ACC112 (cell line): ENCODE measurements around the gene C7orf57.

Experiments
- H2AFZ ChIP-seq: fragments of 200-600 bp; sonication (generic); one replicate; pipeline ENCODE4 v1.6.0; 2017; ENCODE audit warnings: antibody characterized with exemption, low read length; ENCODE audit not compliant: unreplicated experiment
- H3K27ac ChIP-seq: fragments of 200-600 bp; sonication (generic); 2 replicates; pipeline ENCODE4 v1.5.1; 2014; ENCODE audit warnings: low read depth, mild to moderate bottlenecking, antibody characterized with exemption, low read length, moderate library complexity
- H3K27me3 ChIP-seq: fragments of 200-600 bp; sonication (generic); 2 replicates; pipeline ENCODE4 v1.6.1; 2014; ENCODE audit warnings: mild to moderate bottlenecking, antibody characterized with exemption, low read length, moderate library complexity, mixed read lengths; ENCODE audit not compliant: insufficient read depth
- H3K36me3 ChIP-seq: fragments of 200-600 bp; sonication (generic); 2 replicates; pipeline ENCODE4 v1.6.1; 2016; ENCODE audit warnings: mild to moderate bottlenecking, antibody characterized with exemption, low read length, moderate library complexity, mixed read lengths; ENCODE audit not compliant: insufficient read depth
- H3K4me1 ChIP-seq: fragments of 200-600 bp; sonication (generic); one replicate; pipeline ENCODE4 v1.6.1; 2016; ENCODE audit warnings: low read length, mixed read lengths; ENCODE audit not compliant: insufficient read depth, unreplicated experiment, control insufficient read depth
- H3K4me3 ChIP-seq: fragments of 200-600 bp; sonication (generic); 2 replicates; pipeline ENCODE4 v1.5.1; 2014; ENCODE audit warnings: mild to moderate bottlenecking, low read depth, low read length
- H3K79me2 ChIP-seq: fragments of 200-600 bp; sonication (generic); one replicate; pipeline ENCODE4 v1.6.0; 2016; ENCODE audit warnings: low read length; ENCODE audit not compliant: control insufficient read depth, unreplicated experiment, insufficient read depth

The C7orf57 gene

GRCh38 chr7:48083114-48083830, 47.9 kb downstream of the C7orf57 start:
- Histone ChIP-seq H3K4me1 (peaks cover 51% of the 10 kb centered on the region), H2AFZ (no peak overlapping the region), H3K27ac (peak overlapping the region; percentile 98), H3K27me3 (no peaks in the 10 kb centered on the region), H3K79me2 (no peaks in the 10 kb centered on the region), H3K36me3 (no peaks in the 10 kb centered on the region), H3K4me3 (0 out of 2 replicates have a peak overlapping the region, but pooled peaks have one; percentile 21)

GRCh38 chr7:48084727-48085432, 49.5 kb downstream of the C7orf57 start:
- Histone ChIP-seq H3K27ac (peak overlapping the region; percentile 98), H3K4me3 (peak overlapping the region; percentile 14; the same call in 1 of the 2 replicates), H3K36me3 (peaks cover 1% of the 10 kb centered on the region; the same call in 1 of the 2 replicates), H3K79me2 (peaks cover 7% of the 10 kb centered on the region), H3K4me1 (peaks cover 54% of the 10 kb centered on the region), H2AFZ (no peak overlapping the region), H3K27me3 (no peaks in the 10 kb centered on the region)

GRCh38 chr7:48085433-48085791, 50.1 kb downstream of the C7orf57 start:
- no peak overlapping the region for H2AFZ ChIP-seq
- peaks cover 7% of the 10 kb centered on the region; the same call in 1 of the 2 replicates for H3K36me3 ChIP-seq
- no peaks in the 10 kb centered on the region for H3K27me3 ChIP-seq
- H3K4me3 ChIP-seq = peak overlapping the region; percentile 11; the same call in 1 of the 2 replicates
- H3K4me1 ChIP-seq = peaks cover 60% of the 10 kb centered on the region
- H3K79me2 ChIP-seq = peaks cover 13% of the 10 kb centered on the region
- H3K27ac ChIP-seq = peak overlapping the region; percentile 98

GRCh38 chr7:48085942-48086341, 50.6 kb downstream of the C7orf57 start:
- H3K36me3 ChIP-seq = peaks cover 12% of the 10 kb centered on the region
- H3K79me2 ChIP-seq = peaks cover 17% of the 10 kb centered on the region
- H3K27me3 ChIP-seq = no peaks in the 10 kb centered on the region
- no peak overlapping the region for H3K4me3 ChIP-seq
- H3K27ac ChIP-seq = peak overlapping the region; percentile 98
- peaks cover 61% of the 10 kb centered on the region for H3K4me1 ChIP-seq
- H2AFZ ChIP-seq = no peak overlapping the region

GRCh38 chr7:48087349-48087748, 52.0 kb downstream of the C7orf57 start:
- Histone ChIP-seq H3K27ac (peak overlapping the region; percentile 98), H3K79me2 (peaks cover 21% of the 10 kb centered on the region), H2AFZ (no peak overlapping the region), H3K4me3 (peak overlapping the region; percentile 48), H3K4me1 (peaks cover 73% of the 10 kb centered on the region), H3K36me3 (peaks cover 19% of the 10 kb centered on the region), H3K27me3 (no peaks in the 10 kb centered on the region)

GRCh38 chr7:48088559-48089045, 53.3 kb downstream of the C7orf57 start:
- H3K36me3 ChIP-seq = peaks cover 26% of the 10 kb centered on the region
- H2AFZ ChIP-seq = no peak overlapping the region
- no peaks in the 10 kb centered on the region for H3K27me3 ChIP-seq
- peaks cover 21% of the 10 kb centered on the region for H3K79me2 ChIP-seq
- peak overlapping the region; percentile 98 for H3K27ac ChIP-seq
- H3K4me3 ChIP-seq = peak overlapping the region; percentile 90
- H3K4me1 ChIP-seq = peaks cover 61% of the 10 kb centered on the region

- peaks cover 61% of the 10 kb centered on the region for H3K4me1 ChIP-seq
- peaks cover 26% of the 10 kb centered on the region for H3K36me3 ChIP-seq
- H3K4me3 ChIP-seq = peak within 1 kb of the TSS; percentile 90
- no peaks in the 10 kb centered on the region for H3K27me3 ChIP-seq
- H2AFZ ChIP-seq = no peak within 1 kb of the TSS
- peak within 1 kb of the TSS; percentile 98 for H3K27ac ChIP-seq
- peaks cover 21% of the 10 kb centered on the region for H3K79me2 ChIP-seq
Observed at GRCh38 chr7:48089046-48090003, 54.0 kb downstream of the C7orf57 start, which contains the start of gene UPP1. Gene UPP1, plus strand, starts transcription at chr7:48089265. Its CDS starts 5,519 bp downstream, at chr7:48094784.

GRCh38 chr7:48090095-48090805, 54.9 kb downstream of the C7orf57 start:
- peak overlapping the region; percentile 98; the same call in 1 of the 2 replicates for H3K27ac ChIP-seq
- H3K27me3 ChIP-seq = no peaks in the 10 kb centered on the region
- H3K79me2 ChIP-seq = peaks cover 24% of the 10 kb centered on the region
- H2AFZ ChIP-seq = no peak overlapping the region
- H3K4me3 ChIP-seq = peak overlapping the region; percentile 90
- peaks cover 63% of the 10 kb centered on the region for H3K4me1 ChIP-seq
- H3K36me3 ChIP-seq = peaks cover 26% of the 10 kb centered on the region

GRCh38 chr7:48091506-48092433, 56.4 kb downstream of the C7orf57 start:
- H3K4me3 ChIP-seq = peak overlapping the region; percentile 90
- H2AFZ ChIP-seq = no peak overlapping the region
- no peaks in the 10 kb centered on the region for H3K27me3 ChIP-seq
- H3K36me3 ChIP-seq = peaks cover 26% of the 10 kb centered on the region
- peak overlapping the region; percentile 25; the same call in 1 of the 2 replicates for H3K27ac ChIP-seq
- peaks cover 63% of the 10 kb centered on the region for H3K4me1 ChIP-seq
- peaks cover 26% of the 10 kb centered on the region for H3K79me2 ChIP-seq
